Right atrium auricular region (tissue), 2 donors: ENCODE results near the gene SOST. TPM values are rescaled to one million over a fixed set of nuclear protein-coding genes. Genes with fewer than 3 reads are reported as not detected.
"Not testable (repeated sequence)": the region's sequence is repeated elsewhere in the genome, so short reads cannot be mapped to it uniquely, and the experiment has no call there.

Experiments
- DNase-seq: peaks from one replicate; pipeline ENCODE4 v3.0.0-alpha.2; 2019; ENCODE audit warnings: low spot score
- H3K27ac ChIP-seq, 2 donors: fragments of 200-600 bp; sonication (generic); 1 replicate in 1 of 2; 2 replicates in 1 of 2; pipeline ENCODE4 v1.5.1; 2016 to 2019
- H3K27me3 ChIP-seq, 2 donors: fragments of 200-600 bp; sonication (generic); one replicate each; pipeline versions ENCODE4 v1.5.1 to v1.6.0; 2017 to 2019
- H3K36me3 ChIP-seq: fragments of 200-600 bp; sonication (generic); one replicate; pipeline ENCODE4 v1.5.1; 2016
- H3K4me1 ChIP-seq, 2 donors: fragments of 200-600 bp; sonication (generic); one replicate each; pipeline versions ENCODE4 v1.5.1 to v1.6.0; 2017 to 2019
- H3K4me3 ChIP-seq, 2 donors: fragments of 200-600 bp; sonication (generic); 1 replicate in 1 of 2; 2 replicates in 1 of 2; pipeline ENCODE4 v1.5.1; 2017 to 2019; ENCODE audit warnings: mild to moderate bottlenecking in 1 of 2, moderate library complexity in 1 of 2
- H3K9me3 ChIP-seq, 2 donors: fragments of 200-600 bp; sonication (generic); one replicate each; pipeline ENCODE4 v1.5.1; 2019
- total RNA-seq, 2 donors: library from RNA; depleted of rRNA; stranded (reverse); fragments of >200 nt; gene quantifications; one replicate each; pipeline ENCODE4 v1.1.0, GENCODE V29; 2016
- TF ChIP-seq, protein P1 (sequence below), 2 donors: fragments of 200-600 bp; sonication (generic); IDR thresholded peaks; one replicate each; pipeline ENCODE4 v1.5.1; 2019; ENCODE audit warnings: antibody characterized with exemption in 2 of 2

SOST gene
- total RNA-seq, 2 donors from 2014 or later: not detected

DNA sequence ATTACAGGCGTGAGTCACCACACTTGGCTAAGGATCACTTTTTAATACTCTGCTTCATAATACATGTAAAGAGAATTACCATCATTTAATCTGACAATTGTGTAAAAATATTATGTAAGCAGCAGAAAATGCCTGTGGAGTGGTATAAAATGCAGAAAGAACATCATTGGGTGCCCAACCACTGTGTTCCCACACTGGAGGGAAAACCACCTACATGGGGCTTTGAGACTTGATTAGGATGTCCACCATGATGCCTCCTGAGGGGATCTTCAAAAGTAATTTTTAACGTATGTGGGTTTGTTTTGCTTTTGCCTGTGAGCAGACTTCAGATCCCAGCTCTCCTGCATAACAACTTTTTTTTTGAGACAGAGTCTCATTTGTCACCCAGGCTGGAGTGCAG lies 40.5 kb upstream of the SOST start:
- no peak overlapping the region for H3K4me3 ChIP-seq
- H3K9me3 ChIP-seq: no peaks in the 10 kb centered on the region
- no peaks in the 10 kb centered on the region for H3K27me3 ChIP-seq
- DNase-seq: no peak
- no peak overlapping the region for H3K27ac ChIP-seq
- H3K36me3 ChIP-seq: peaks cover 39% of the 10 kb centered on the region
- no peaks in the 10 kb centered on the region for H3K4me1 ChIP-seq
- TF ChIP-seq, protein P1, sequence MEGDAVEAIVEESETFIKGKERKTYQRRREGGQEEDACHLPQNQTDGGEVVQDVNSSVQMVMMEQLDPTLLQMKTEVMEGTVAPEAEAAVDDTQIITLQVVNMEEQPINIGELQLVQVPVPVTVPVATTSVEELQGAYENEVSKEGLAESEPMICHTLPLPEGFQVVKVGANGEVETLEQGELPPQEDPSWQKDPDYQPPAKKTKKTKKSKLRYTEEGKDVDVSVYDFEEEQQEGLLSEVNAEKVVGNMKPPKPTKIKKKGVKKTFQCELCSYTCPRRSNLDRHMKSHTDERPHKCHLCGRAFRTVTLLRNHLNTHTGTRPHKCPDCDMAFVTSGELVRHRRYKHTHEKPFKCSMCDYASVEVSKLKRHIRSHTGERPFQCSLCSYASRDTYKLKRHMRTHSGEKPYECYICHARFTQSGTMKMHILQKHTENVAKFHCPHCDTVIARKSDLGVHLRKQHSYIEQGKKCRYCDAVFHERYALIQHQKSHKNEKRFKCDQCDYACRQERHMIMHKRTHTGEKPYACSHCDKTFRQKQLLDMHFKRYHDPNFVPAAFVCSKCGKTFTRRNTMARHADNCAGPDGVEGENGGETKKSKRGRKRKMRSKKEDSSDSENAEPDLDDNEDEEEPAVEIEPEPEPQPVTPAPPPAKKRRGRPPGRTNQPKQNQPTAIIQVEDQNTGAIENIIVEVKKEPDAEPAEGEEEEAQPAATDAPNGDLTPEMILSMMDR (IDR thresholded peaks at IDR 0.05): no peak

DNA sequence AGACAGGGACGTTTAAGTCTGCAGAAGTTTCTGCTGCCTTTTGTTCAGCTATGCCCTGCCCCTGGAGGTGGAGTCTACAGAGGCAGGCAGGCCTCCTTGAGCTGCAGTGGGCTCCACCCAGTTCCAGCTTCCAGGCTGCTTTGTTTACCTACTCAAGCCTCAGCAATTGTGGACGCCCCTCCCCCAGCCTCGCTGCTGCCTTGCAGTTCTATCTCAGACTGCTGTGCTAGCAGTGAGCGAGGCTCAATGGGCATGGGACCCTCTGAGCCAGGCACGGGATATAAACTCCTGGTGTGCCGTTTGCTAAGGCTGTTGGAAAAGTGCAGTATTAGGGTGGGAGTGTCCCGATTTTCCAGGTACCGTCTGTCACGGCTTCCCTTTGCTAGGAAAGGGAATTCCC lies 39.4 kb upstream of the SOST start:
- H3K9me3 ChIP-seq, DNase-seq, H3K27me3 ChIP-seq, H3K4me3 ChIP-seq, H3K4me1 ChIP-seq, H3K27ac ChIP-seq: not testable (repeated sequence)
- H3K36me3 ChIP-seq: peaks cover 29% of the 10 kb centered on the region

DNA sequence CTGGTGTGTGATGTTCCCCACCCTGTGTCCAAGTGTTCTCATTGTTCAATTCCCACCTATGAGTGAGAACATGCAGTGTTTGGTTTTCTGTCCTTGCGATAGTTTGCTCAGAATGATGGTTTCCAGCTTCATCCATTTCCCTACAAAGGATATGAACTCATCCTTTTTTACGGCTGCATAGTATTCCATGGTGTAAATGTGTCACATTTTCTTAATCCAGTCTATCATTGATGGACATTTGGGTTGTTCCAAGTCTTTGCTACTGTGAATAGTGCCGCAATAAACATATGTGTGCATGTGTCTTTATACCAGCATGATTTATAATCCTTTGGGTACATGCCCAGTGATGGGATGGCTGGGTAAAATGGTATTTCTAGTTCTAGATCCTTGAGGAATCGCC lies 34.1 kb upstream of the SOST start:
- not testable (repeated sequence) for H3K4me1 ChIP-seq, H3K9me3 ChIP-seq, H3K27me3 ChIP-seq, H3K36me3 ChIP-seq, H3K27ac ChIP-seq, DNase-seq, H3K4me3 ChIP-seq

DNA sequence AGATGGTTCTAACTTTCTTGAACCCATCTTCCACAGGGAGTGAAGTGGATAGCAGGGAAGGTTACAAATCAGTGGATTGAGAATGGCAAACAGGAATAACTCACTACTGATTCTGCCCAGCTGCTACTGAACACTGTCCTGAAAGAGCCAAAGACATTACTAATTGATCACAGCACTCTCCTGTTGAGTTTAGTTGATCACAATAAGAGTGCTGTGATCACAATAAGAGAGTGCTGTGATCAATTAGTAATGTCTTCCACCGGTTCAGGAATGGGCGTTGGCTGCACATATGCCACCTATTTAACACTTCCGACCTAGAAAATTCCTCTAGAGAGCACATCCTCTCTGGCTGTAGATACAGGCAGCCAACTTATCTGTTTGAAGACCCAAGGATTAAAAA lies 33.0 kb upstream of the SOST start:
- Histone ChIP-seq H3K27me3 (no peaks in the 10 kb centered on the region), H3K4me1 (no peaks in the 10 kb centered on the region), H3K9me3 (no peaks in the 10 kb centered on the region), H3K4me3 (no peak overlapping the region), H3K36me3 (no peaks in the 10 kb centered on the region), H3K27ac (no peak overlapping the region)
- TF ChIP-seq, protein P1 (IDR thresholded peaks at IDR 0.05): no peak
- no peak for DNase-seq

DNA sequence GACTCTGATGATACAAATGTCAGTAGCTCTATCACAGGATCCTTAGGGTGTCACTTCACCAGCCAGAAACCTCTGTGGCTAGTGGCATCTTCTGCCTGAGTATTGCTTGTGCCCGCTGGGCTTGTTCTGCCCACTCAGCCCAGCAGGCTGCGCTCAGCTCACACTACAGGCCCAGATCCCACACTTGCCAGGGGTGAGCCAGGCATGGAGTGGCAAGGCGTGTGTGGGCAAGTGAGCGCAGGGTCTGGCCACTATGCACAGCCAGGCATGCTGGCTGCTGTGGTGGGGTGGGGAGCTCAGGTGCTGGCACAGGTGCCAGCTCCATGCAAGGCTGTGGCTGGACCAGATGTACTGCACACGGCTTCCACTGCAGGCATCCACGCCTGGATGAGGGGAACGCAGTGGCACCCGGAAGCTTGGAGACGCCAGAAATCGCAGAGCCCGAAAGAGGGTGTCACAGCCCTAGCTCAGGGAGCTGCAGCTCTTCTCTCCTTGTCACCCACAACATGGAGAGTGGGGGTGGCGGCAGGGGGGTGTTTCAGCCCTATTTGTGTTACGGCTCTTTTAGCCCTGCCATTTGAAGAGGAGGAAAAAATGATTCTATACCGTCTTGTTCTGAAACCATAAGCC lies 31.8 kb upstream of the SOST start:
- Histone ChIP-seq H3K4me3 (no peak overlapping the region), H3K27ac (no peak overlapping the region), H3K9me3 (no peaks in the 10 kb centered on the region), H3K4me1 (no peaks in the 10 kb centered on the region), H3K27me3 (no peaks in the 10 kb centered on the region), H3K36me3 (no peaks in the 10 kb centered on the region)
- TF ChIP-seq, protein P1 (IDR thresholded peaks at IDR 0.05): no peak
- no peak for DNase-seq

DNA sequence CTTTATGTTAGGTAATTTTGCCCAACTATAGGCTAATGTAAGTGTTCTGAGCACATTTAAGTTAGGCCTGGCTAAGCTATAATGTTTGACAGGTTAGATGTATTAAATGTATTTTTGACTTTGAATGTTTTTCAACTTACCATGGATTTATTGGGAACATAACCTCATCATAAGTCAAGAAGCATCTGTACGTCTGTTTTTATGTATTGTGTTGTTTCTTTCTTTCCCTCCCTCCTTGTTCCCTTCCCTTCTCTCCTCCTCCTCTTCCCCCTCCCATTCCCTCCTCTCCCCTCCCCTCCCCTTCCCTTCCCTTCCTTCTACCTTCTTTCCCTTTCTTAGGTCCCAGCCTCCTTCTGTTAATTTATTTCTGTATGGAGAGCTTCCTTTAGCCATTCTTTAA lies 30.9 kb upstream of the SOST start:
- Histone ChIP-seq H3K36me3 (no peaks in the 10 kb centered on the region), H3K27ac (no peak overlapping the region), H3K4me3 (no peak overlapping the region), H3K9me3 (no peaks in the 10 kb centered on the region), H3K27me3 (no peaks in the 10 kb centered on the region), H3K4me1 (no peaks in the 10 kb centered on the region)
- DNase-seq: no peak
- TF ChIP-seq, protein P1 (IDR thresholded peaks at IDR 0.05): no peak

DNA sequence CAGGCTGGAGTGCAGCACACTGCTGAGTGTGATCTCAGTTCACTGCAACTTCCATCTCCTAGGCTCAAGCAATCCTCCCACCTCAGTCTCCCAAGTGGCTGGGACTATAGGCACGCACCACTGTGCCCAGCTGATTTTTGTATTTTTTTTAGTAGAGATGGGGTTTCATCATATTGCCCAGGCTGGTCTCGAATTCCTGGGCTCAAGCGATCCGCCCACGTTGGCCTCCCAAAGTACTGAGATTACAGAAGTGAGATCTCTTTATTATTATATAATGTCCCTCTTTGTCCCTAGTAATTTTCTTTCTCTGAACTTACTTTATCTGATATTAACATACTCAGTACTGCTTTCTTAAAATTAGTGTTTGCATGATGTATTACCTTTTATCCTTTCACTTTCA lies 29.9 kb upstream of the SOST start:
- DNase-seq: no peak
- no peaks in the 10 kb centered on the region for H3K36me3 ChIP-seq

More for the DNA sequence above, 29.9 kb upstream of the SOST start:
- no peak overlapping the region for H3K27ac ChIP-seq
- no peaks in the 10 kb centered on the region for H3K27me3 ChIP-seq
- H3K4me3 ChIP-seq: no peak overlapping the region
- TF ChIP-seq, protein P1 (IDR thresholded peaks at IDR 0.05): no peak
- no peaks in the 10 kb centered on the region for H3K9me3 ChIP-seq
- no peaks in the 10 kb centered on the region for H3K4me1 ChIP-seq
